SK-N-SH (cell line): ENCODE measurements around the gene NOLC1. TPM values are rescaled to one million over a fixed set of nuclear protein-coding genes. Genes with fewer than 3 reads are reported as not detected.

Experiments
- CTCF ChIA-PET: fragments of 300-600, 350-600 bp; formaldehyde crosslinking; extraction: SDS; loops from one replicate; lab custom pipeline; 2021; lab: Yijun Ruan, JAX
- POLR2A ChIA-PET: fragments of 350-600 bp; sonication (Branson Sonifier 250); formaldehyde crosslinking; extraction: SDS; loops from one replicate; lab custom pipeline; 2020; ENCODE audit warnings: antibody characterized with exemption, inconsistent platforms; lab: Yijun Ruan, JAX
- DNase-seq: peaks from one replicate; pipeline ENCODE4 v3.0.0; 2012
- H2AFZ ChIP-seq: fragments of 200-600 bp; sonication (generic); 2 replicates; pipeline ENCODE4 v1.8.1; 2016; ENCODE audit warnings: antibody characterized with exemption, mild to moderate bottlenecking, low read depth
- H3F3A ChIP-seq: fragments of 200-600 bp; sonication (generic); replicated peaks from 2 replicates; pipeline ENCODE3; 2016; ENCODE audit warnings: antibody characterized with exemption, mild to moderate bottlenecking; ENCODE audit not compliant: insufficient read depth
- H3K27ac ChIP-seq, 2 experiments: fragments of 200-500 bp in 1 of 2; fragments of 200-600 bp in 1 of 2; sonication (Bioruptor generic) in 1 of 2; sonication (generic), shearing (Covaris generic) in 1 of 2; 2 replicates each; pipeline versions ENCODE4 v1.5.1 to v1.6.1; 2014 to 2016; ENCODE audit warnings: low read depth in 2 of 2, inconsistent platforms in 1 of 2, low read length in 1 of 2, mild to moderate bottlenecking in 1 of 2, mixed read lengths in 1 of 2
- H3K27me3 ChIP-seq: fragments of 200-600 bp; sonication (generic), shearing (Covaris generic); 2 replicates; pipeline ENCODE4 v1.6.1; 2016; ENCODE audit warnings: mixed run types; ENCODE audit not compliant: insufficient read depth
- H3K36me3 ChIP-seq, 2 experiments: fragments of 200-500 bp in 1 of 2; fragments of 200-600 bp in 1 of 2; sonication (Bioruptor generic) in 1 of 2; sonication (generic) in 1 of 2; replicated peaks in 1 of 2; 2 replicates each; pipeline versions ENCODE3 to v1.5.1; 2014 to 2016; ENCODE audit warnings: low read length in 1 of 2, mild to moderate bottlenecking in 1 of 2; ENCODE audit not compliant: insufficient read depth in 2 of 2, control insufficient read depth in 1 of 2
- H3K4me1 ChIP-seq, 2 experiments: fragments of 200-500 bp in 1 of 2; fragments of 200-600 bp in 1 of 2; sonication (Bioruptor generic) in 1 of 2; sonication (generic), shearing (Covaris generic) in 1 of 2; 2 replicates each; pipeline versions ENCODE4 v1.5.1 to v1.6.1; 2014 to 2016; ENCODE audit warnings: low read depth in 1 of 2, low read length in 1 of 2, mixed run types in 1 of 2; ENCODE audit not compliant: insufficient read depth in 2 of 2, control insufficient read depth in 1 of 2
- H3K4me2 ChIP-seq: fragments of 200-600 bp; sonication (generic), shearing (Covaris generic); 2 replicates; pipeline ENCODE4 v1.6.1; 2017; ENCODE audit warnings: mixed run types
- H3K4me3 ChIP-seq, 2 experiments: fragments of 200-500 bp in 1 of 2; fragments of 200-600 bp in 1 of 2; sonication (Bioruptor generic) in 1 of 2; sonication (generic), shearing (Covaris generic) in 1 of 2; 2 replicates each; pipeline versions ENCODE4 v1.5.1 to v1.8.1; 2014 to 2016; ENCODE audit warnings: low read depth in 2 of 2, inconsistent platforms in 1 of 2, low read length in 1 of 2, mild to moderate bottlenecking in 1 of 2, mixed read lengths in 1 of 2, moderate library complexity in 1 of 2
- H3K79me2 ChIP-seq: fragments of 200-600 bp; sonication (generic); 2 replicates; pipeline ENCODE4 v1.8.1; 2017; ENCODE audit warnings: mild to moderate bottlenecking; ENCODE audit not compliant: insufficient read depth
- H3K9ac ChIP-seq: fragments of 200-600 bp; sonication (generic); 2 replicates; pipeline ENCODE4 v1.6.1; 2017; ENCODE audit warnings: mixed run types
- H3K9me2 ChIP-seq: fragments of 200-600 bp; sonication (generic); 2 replicates; pipeline ENCODE4 v1.6.1; 2017; ENCODE audit warnings: mixed run types
- H3K9me3 ChIP-seq: fragments of 200-600 bp; sonication (generic); 2 replicates; pipeline ENCODE4 v1.6.1; 2017; ENCODE audit warnings: mixed run types, mild to moderate bottlenecking, moderate library complexity
- H4K20me1 ChIP-seq: fragments of 200-600 bp; sonication (generic); 2 replicates; pipeline ENCODE4 v1.6.1; 2017; ENCODE audit warnings: mild to moderate bottlenecking, mixed run types; ENCODE audit not compliant: insufficient read depth
- CHD2 ChIP-seq: fragments of 150-350 bp; IDR thresholded peaks from 2 replicates; pipeline ENCODE4 v1.6.1; 2018; ENCODE audit warnings: low read length; ENCODE audit not compliant: partially characterized antibody
- ELF1 ChIP-seq: IDR thresholded peaks from 2 replicates; pipeline ENCODE4 v1.4.0; 2012
- EP300 ChIP-seq, 2 experiments: IDR thresholded peaks; 2 replicates each; pipeline versions ENCODE4 v1.4.0 to v1.6.1; 2012; ENCODE audit warnings: borderline replicate concordance in 1 of 2, low read depth in 1 of 2, low read length in 1 of 2
- FOSL2 ChIP-seq: IDR thresholded peaks from 2 replicates; pipeline ENCODE4 v1.4.0; 2012; ENCODE audit warnings: low read depth, mild to moderate bottlenecking, moderate library complexity, borderline replicate concordance
- FOXM1 ChIP-seq: IDR thresholded peaks from 2 replicates; pipeline ENCODE4 v1.4.0; 2012; ENCODE audit warnings: low read depth, mild to moderate bottlenecking
- GABPA ChIP-seq: IDR thresholded peaks from 2 replicates; pipeline ENCODE4 v1.4.0; 2012; ENCODE audit warnings: low read depth, mild to moderate bottlenecking
- MEF2A ChIP-seq: IDR thresholded peaks from 2 replicates; pipeline ENCODE4 v1.4.0; 2012; ENCODE audit warnings: low read depth, borderline replicate concordance
- MXI1 ChIP-seq: IDR thresholded peaks from 2 replicates; pipeline ENCODE4 v1.6.1; 2012; ENCODE audit warnings: mild to moderate bottlenecking, low read depth, low read length, improper control_type of control experiment
- NFIC ChIP-seq: IDR thresholded peaks from 2 replicates; pipeline ENCODE4 v1.4.0; 2012; ENCODE audit warnings: borderline replicate concordance
- NRF1 ChIP-seq: IDR thresholded peaks from 2 replicates; pipeline ENCODE4 v1.6.1; 2012; ENCODE audit warnings: low read depth, mild to moderate bottlenecking, low read length
- RAD21 ChIP-seq: IDR thresholded peaks from 2 replicates; pipeline ENCODE4 v1.6.1; 2012; ENCODE audit warnings: mild to moderate bottlenecking, low read length
- RCOR1 ChIP-seq: fragments of 150-350 bp; IDR thresholded peaks from 2 replicates; pipeline ENCODE4 v1.6.1; 2017; ENCODE audit warnings: antibody characterized with exemption, low read length
- RFX5 ChIP-seq: IDR thresholded peaks from 2 replicates; pipeline ENCODE4 v1.6.1; 2012; ENCODE audit warnings: mild to moderate bottlenecking, improper control_type of control experiment, low read length
- RXRA ChIP-seq: IDR thresholded peaks from 2 replicates; pipeline ENCODE4 v1.4.0; 2012; ENCODE audit warnings: low read depth, mild to moderate bottlenecking, borderline replicate concordance
- SMC3 ChIP-seq: IDR thresholded peaks from 2 replicates; pipeline ENCODE4 v1.6.1; 2012; ENCODE audit warnings: low read depth, low read length, improper control_type of control experiment
- TAF1 ChIP-seq: IDR thresholded peaks from 2 replicates; pipeline ENCODE4 v1.6.1; 2012; ENCODE audit warnings: low read depth, mild to moderate bottlenecking, low read length, moderate library complexity, borderline replicate concordance
- TCF12 ChIP-seq: IDR thresholded peaks from 2 replicates; pipeline ENCODE4 v1.4.0; 2012
- TEAD4 ChIP-seq: IDR thresholded peaks from 2 replicates; pipeline ENCODE4 v1.4.0; 2012; ENCODE audit warnings: mild to moderate bottlenecking, borderline replicate concordance; ENCODE audit not compliant: insufficient read depth
- YY1 ChIP-seq: IDR thresholded peaks from 2 replicates; pipeline ENCODE4 v1.4.0; 2012; ENCODE audit warnings: low read depth, mild to moderate bottlenecking
- WGBS: methylation state at CpG from one replicate; pipeline ENCODE4 v1.1.6; 2017; ENCODE audit warnings: low lambda C conversion rate; 5-methylcytosine and 5-hydroxymethylcytosine counted together
- polyA plus RNA-seq, 3 experiments: library from polyadenylated mRNA; depleted of rRNA; stranded (reverse); fragments of >200 nt; gene quantifications; 2 replicates each; pipeline ENCODE4 v1.2.3, GENCODE V29; 2012
- TF ChIP-seq, protein P1 (sequence below): fragments of 200-600 bp; sonication (generic); IDR thresholded peaks from 2 replicates; pipeline ENCODE4 v1.6.1; 2017; ENCODE audit warnings: antibody characterized with exemption, mild to moderate bottlenecking, moderate library complexity
- TF ChIP-seq, protein P2 (sequence below): fragments of 150-350 bp; IDR thresholded peaks from 2 replicates; pipeline ENCODE4 v1.6.1; 2016; ENCODE audit warnings: mild to moderate bottlenecking, low read depth, low read length
- TF ChIP-seq, protein P3 (sequence below): IDR thresholded peaks from 2 replicates; pipeline ENCODE4 v1.4.0; 2012; ENCODE audit warnings: low read depth, borderline replicate concordance
- TF ChIP-seq, protein P4 (sequence below): IDR thresholded peaks from 2 replicates; pipeline ENCODE4; 2012

Gene NOLC1
- polyA plus RNA-seq, 1 of the 3 experiments (the other 2 are of a cell fraction) = 71.8 TPM

DNA sequence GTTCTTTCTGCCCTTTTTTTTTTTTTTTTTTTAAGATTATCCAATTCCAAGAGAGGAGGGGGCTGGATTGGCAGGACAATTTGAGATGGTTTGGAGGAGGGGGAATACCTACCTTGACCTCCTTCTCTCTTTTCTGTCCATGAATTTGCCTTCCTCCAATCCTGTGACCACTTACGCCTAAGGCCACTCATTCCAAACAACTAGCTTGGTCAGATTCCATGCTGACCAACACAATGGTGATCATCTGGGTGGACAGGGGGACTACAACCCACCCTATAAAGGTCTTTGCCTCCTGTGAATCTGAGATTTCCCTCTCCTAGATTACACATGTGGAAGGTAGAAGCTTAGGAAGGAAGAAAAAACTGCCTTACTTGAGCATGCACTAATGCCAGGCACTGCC lies 29.7 kb upstream of the NOLC1 start:
- Histone ChIP-seq H3F3A (peaks cover 15% of the 10 kb centered on the region), H3K4me2 (no peak overlapping the region), H3K9ac (no peak overlapping the region)
- DNase-seq = no peak
- WGBS = 100% methylated on average over 1 of the region's 1 CpG
- TF ChIP-seq YY1 (no peak), TAF1 (no peak), GABPA (no peak), FOSL2 (no peak), FOXM1 (no peak), RCOR1 (no peak), RAD21 (no peak), SMC3 (no peak), MEF2A (no peak), RXRA (no peak), NFIC (no peak)
- TF ChIP-seq, all 33 proteins: peak for 0
- Histone ChIP-seq H3K4me1 (peaks cover 23 to 35% of the 10 kb centered on the region in 2 experiments; a peak in 3 of 4 replicates), H3K36me3 (no peaks in the 10 kb centered on the region), H3K27me3 (no peaks in the 10 kb centered on the region), H3K9me2 (no peaks in the 10 kb centered on the region), H3K4me3 (no peak overlapping the region), H3K27ac (peak overlapping the region in 1 of 2 experiments; percentile 99; a peak in 2 of 4 replicates), H2AFZ (no peak overlapping the region), H3K9me3 (no peaks in the 10 kb centered on the region), H4K20me1 (no peaks in the 10 kb centered on the region), H3K79me2 (peaks cover 30% of the 10 kb centered on the region)
- POLR2A ChIA-PET = no interaction called here
- CTCF ChIA-PET = interaction anchor here (1.2 to 3.6 kb wide), 4 partner anchors 9 to 272 kb away, joined by 3 to 39 read pairs (median 4); partner anchors contain the start of gene PPRC1

DNA sequence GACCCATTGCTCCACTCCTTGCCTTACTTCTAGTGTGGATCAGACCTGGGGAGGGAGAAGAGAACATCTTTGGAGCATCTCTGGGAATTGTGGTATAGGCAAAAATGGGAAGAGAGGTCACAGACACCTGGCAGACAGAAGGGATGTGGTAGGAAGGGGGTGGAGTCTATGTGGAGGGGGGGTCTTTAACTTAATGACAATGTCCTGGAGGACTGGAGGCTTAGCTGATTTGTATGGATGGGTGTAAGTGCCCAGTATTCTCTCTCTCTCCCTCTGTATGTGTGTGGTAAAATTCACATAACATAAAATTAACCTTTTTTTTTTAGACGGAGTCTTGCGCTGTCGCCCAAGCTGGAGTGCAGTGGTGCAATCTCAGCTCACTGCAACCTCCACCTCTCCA lies 29.0 kb upstream of the NOLC1 start:
- Histone ChIP-seq H2AFZ (no peak overlapping the region), H3K79me2 (peaks cover 22% of the 10 kb centered on the region), H3K9me3 (no peaks in the 10 kb centered on the region), H3K36me3 (no peaks in the 10 kb centered on the region), H3K4me2 (no peak overlapping the region), H3K4me3 (no peak overlapping the region), H4K20me1 (no peaks in the 10 kb centered on the region), H3K27me3 (no peaks in the 10 kb centered on the region), H3K27ac (no peak overlapping the region), H3K9ac (no peak overlapping the region), H3K9me2 (no peaks in the 10 kb centered on the region), H3K4me1 (peaks cover 15 to 27% of the 10 kb centered on the region in 2 experiments; a peak in 3 of 4 replicates), H3F3A (peaks cover 20% of the 10 kb centered on the region)
- ChIA-PET POLR2A (interaction anchor here (0.6 kb wide), 1 partner anchor 298 kb away, joined by 3 read pairs; the partner anchor contains the start of gene FBXL15), CTCF (interaction anchor here (1.2 to 3.6 kb wide), 4 partner anchors 9 to 271 kb away, joined by 3 to 39 read pairs (median 4); partner anchors contain the start of gene PPRC1)
- no peak for DNase-seq
- TF ChIP-seq TCF12 (no peak), EP300 (IDR thresholded peaks at IDR 0.05; ENCODE audit: borderline replicate concordance in 1 of 2, low read depth in 1 of 2, low read length in 1 of 2) (no peak), NRF1 (no peak), RAD21 (no peak), TAF1 (no peak), RXRA (no peak), GABPA (no peak), FOXM1 (no peak), ELF1 (no peak), MXI1 (no peak), RFX5 (no peak), TEAD4 (no peak), CHD2 (no peak)
- TF ChIP-seq, protein P1, sequence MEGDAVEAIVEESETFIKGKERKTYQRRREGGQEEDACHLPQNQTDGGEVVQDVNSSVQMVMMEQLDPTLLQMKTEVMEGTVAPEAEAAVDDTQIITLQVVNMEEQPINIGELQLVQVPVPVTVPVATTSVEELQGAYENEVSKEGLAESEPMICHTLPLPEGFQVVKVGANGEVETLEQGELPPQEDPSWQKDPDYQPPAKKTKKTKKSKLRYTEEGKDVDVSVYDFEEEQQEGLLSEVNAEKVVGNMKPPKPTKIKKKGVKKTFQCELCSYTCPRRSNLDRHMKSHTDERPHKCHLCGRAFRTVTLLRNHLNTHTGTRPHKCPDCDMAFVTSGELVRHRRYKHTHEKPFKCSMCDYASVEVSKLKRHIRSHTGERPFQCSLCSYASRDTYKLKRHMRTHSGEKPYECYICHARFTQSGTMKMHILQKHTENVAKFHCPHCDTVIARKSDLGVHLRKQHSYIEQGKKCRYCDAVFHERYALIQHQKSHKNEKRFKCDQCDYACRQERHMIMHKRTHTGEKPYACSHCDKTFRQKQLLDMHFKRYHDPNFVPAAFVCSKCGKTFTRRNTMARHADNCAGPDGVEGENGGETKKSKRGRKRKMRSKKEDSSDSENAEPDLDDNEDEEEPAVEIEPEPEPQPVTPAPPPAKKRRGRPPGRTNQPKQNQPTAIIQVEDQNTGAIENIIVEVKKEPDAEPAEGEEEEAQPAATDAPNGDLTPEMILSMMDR = no peak
- TF ChIP-seq, protein P2, sequence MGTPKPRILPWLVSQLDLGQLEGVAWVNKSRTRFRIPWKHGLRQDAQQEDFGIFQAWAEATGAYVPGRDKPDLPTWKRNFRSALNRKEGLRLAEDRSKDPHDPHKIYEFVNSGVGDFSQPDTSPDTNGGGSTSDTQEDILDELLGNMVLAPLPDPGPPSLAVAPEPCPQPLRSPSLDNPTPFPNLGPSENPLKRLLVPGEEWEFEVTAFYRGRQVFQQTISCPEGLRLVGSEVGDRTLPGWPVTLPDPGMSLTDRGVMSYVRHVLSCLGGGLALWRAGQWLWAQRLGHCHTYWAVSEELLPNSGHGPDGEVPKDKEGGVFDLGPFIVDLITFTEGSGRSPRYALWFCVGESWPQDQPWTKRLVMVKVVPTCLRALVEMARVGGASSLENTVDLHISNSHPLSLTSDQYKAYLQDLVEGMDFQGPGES = no peak
- TF ChIP-seq, protein P3, sequence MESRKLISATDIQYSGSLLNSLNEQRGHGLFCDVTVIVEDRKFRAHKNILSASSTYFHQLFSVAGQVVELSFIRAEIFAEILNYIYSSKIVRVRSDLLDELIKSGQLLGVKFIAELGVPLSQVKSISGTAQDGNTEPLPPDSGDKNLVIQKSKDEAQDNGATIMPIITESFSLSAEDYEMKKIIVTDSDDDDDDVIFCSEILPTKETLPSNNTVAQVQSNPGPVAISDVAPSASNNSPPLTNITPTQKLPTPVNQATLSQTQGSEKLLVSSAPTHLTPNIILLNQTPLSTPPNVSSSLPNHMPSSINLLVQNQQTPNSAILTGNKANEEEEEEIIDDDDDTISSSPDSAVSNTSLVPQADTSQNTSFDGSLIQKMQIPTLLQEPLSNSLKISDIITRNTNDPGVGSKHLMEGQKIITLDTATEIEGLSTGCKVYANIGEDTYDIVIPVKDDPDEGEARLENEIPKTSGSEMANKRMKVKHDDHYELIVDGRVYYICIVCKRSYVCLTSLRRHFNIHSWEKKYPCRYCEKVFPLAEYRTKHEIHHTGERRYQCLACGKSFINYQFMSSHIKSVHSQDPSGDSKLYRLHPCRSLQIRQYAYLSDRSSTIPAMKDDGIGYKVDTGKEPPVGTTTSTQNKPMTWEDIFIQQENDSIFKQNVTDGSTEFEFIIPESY = no peak
- TF ChIP-seq, protein P4, sequence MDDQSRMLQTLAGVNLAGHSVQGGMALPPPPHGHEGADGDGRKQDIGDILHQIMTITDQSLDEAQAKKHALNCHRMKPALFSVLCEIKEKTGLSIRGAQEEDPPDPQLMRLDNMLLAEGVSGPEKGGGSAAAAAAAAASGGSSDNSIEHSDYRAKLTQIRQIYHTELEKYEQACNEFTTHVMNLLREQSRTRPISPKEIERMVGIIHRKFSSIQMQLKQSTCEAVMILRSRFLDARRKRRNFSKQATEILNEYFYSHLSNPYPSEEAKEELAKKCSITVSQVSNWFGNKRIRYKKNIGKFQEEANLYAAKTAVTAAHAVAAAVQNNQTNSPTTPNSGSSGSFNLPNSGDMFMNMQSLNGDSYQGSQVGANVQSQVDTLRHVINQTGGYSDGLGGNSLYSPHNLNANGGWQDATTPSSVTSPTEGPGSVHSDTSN = no peak
- whole genome bisulfite sequencing = 90% methylated on average over 3 of the region's 3 CpGs
